Erythroblast (primary cell): ENCODE results near the gene DLG2.

Experiments
- DNase-seq, 2 experiments: peaks; one replicate each; lab custom pipeline; 2025; lab: John Stamatoyannopoulos, UW
- GATA1 ChIP-seq: IDR thresholded peaks from 2 replicates; pipeline ENCODE4 v1.6.1; 2011; ENCODE audit warnings: low read depth, mild to moderate bottlenecking, control low read depth, low read length, moderate library complexity
- POLR2A ChIP-seq: IDR thresholded peaks from 2 replicates; pipeline ENCODE4 v1.6.1; 2011; ENCODE audit warnings: mild to moderate bottlenecking, low read length

The DLG2 gene

GRCh38 chr11:84136926-84137325 lies 1490.2 kb downstream of the DLG2 start:
- no peak for TF ChIP-seq POLR2A
- TF ChIP-seq GATA1 = no peak

GRCh38 chr11:84130646-84131427 lies 1496.3 kb downstream of the DLG2 start:
- TF ChIP-seq GATA1 (no peak), POLR2A (no peak)
- no peak for DNase-seq

More at GRCh38 chr11:84136926-84137325, 1490.2 kb downstream of the DLG2 start:
- no peak for DNase-seq

- TF ChIP-seq POLR2A = no peak
- TF ChIP-seq GATA1 = no peak
- no peak for DNase-seq
These were observed 1497.1 kb downstream of the DLG2 start for GRCh38 chr11:84129961-84130576.

- TF ChIP-seq GATA1 (no peak), POLR2A (no peak)
- no peak for DNase-seq
These were observed 1498.3 kb downstream of the DLG2 start for GRCh38 chr11:84128840-84129239.

GRCh38 chr11:84117394-84117793 lies 1509.8 kb downstream of the DLG2 start:
- no peak for TF ChIP-seq GATA1
- no peak for TF ChIP-seq POLR2A
- DNase-seq = no peak

GRCh38 chr11:84106541-84106940 lies 1520.6 kb downstream of the DLG2 start:
- DNase-seq = no peak
- TF ChIP-seq POLR2A (no peak), GATA1 (no peak)

GRCh38 chr11:84105148-84105547 lies 1522.0 kb downstream of the DLG2 start:
- DNase-seq = no peak
- no peak for TF ChIP-seq POLR2A
- TF ChIP-seq GATA1 = no peak

- no peak for DNase-seq
- TF ChIP-seq GATA1 (no peak), POLR2A (no peak)
These were observed 1524.0 kb downstream of the DLG2 start for GRCh38 chr11:84103096-84103495.

GRCh38 chr11:84097186-84097585 lies 1530.0 kb downstream of the DLG2 start:
- DNase-seq = no peak
- TF ChIP-seq GATA1 = no peak
- TF ChIP-seq POLR2A = no peak

- DNase-seq = no peak
- TF ChIP-seq GATA1 (no peak), POLR2A (no peak)
These were observed 1535.7 kb downstream of the DLG2 start for GRCh38 chr11:84091212-84091986.

- no peak for DNase-seq
- TF ChIP-seq GATA1 (no peak), POLR2A (no peak)
These were observed 1537.8 kb downstream of the DLG2 start for GRCh38 chr11:84089072-84090057.

GRCh38 chr11:84071851-84072250 lies 1555.3 kb downstream of the DLG2 start:
- DNase-seq = no peak

GRCh38 chr11:84069048-84069447 lies 1558.1 kb downstream of the DLG2 start:
- TF ChIP-seq GATA1 (no peak), POLR2A (no peak)
- no peak for DNase-seq

More at GRCh38 chr11:84071851-84072250, 1555.3 kb downstream of the DLG2 start:
- TF ChIP-seq GATA1 = no peak
- no peak for TF ChIP-seq POLR2A
